Cerebellar cortex (tissue), 1 donor: ENCODE data around the gene SPECC1L.
"Not testable (repeated sequence)": the region's sequence is repeated elsewhere in the genome, so short reads cannot be mapped to it uniquely, and the experiment has no call there.

ENCODE experiments used
- DNase-seq: peaks from one replicate; pipeline ENCODE4 v3.0.0-alpha.2; 2015; ENCODE audit warnings: low spot score

Gene SPECC1L

DNA sequence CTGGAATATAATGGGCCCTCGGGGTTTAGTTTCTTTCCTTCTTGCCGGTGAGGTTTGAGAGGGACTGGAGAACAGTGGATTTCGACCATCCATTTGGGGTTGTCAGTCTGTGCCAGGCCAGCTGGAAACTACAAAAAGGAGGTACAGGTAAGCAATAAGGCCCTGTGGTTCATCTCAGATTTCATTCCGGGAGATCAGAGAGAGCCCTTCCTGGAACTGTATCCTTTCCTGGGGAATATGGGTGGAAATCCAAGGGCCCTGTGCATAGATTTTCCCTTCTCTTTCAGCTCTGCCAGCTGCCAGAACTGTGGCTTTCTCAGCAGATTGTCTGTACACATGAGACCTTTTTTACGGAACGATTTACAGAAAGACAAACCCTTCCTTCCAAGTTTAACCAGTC, 17.2 kb downstream of the SPECC1L start:
- not testable (repeated sequence) for DNase-seq

GRCh38 chr22:24289114-24289513, 18.5 kb downstream of the SPECC1L start:
- no peak for DNase-seq

DNA sequence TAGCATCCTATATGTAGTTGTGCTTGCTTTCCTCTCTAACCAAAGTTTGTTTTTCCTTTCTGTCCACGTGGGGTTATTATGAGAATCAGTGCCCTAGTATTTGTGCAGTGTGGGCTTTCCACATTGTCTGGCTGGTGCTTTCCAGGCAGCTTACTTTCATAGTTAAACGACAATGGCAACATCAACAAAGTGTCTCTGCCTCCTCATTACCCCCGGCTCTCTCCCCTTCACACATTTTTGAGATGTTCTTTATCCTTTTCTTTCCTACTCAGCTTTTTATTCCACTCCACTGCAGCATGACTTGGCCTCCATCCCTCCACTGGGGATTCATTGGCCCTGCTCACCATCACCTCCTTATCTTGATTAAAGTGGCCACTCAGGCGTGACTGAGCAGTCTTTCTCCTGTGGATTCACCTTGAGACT, 19.1 kb downstream of the SPECC1L start:
- DNase-seq, result peak; percentile 62

DNA sequence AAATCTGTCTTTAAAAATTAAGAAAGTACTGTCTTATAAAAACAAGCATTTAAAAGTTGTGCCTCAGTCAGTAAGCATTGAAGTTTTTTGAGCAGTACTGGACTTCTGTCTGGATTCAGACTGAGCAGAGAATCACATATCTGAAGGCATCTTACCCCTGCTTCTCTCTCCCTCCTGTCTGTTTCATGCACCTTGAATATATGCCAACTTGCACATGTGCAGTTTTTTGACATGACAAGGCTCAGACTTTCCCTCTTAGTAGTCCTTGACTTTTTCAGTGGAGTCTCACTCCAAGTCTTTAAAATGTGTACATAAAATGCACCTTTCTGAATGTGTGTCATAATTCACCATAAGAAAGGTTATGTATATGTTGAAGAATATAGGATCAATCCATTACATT, 19.8 kb downstream of the SPECC1L start:
- DNase-seq, result no peak

DNA sequence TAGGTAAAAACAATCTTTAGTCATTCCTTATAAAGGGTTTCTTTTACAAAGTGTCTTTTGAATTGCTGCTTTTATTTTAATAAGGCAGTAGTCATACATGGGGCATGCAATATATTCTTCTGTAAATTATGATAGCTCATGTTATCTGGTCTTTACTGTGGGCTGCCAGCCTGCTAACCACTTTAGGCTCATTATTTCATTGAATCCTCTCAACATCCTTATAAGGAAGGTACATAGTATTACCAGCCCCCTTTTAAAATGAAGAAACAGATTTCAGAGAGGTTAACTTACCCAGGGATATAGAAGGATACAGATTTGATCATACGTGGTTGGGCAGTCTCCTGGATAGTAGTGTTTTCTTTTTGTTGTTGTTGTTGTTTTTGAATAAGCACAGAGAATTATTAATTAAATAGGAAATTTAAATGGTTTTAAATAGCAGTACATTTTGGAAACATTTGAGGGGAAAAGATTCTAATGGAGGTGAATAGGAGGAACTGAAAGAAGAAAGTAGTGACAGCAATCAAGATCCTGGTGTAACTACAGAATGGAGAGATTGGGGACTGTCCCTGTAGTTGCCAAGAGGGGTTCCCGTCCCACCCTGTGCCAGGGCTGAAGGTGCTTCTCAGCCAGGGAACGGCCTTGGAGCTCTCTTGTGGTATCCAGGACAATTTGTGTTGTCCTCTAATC, 21.0 kb downstream of the SPECC1L start:
- no peak for DNase-seq

GRCh38 chr22:24292202-24292830, 21.7 kb downstream of the SPECC1L start:
- not testable (repeated sequence) for DNase-seq

GRCh38 chr22:24294913-24295312, 24.3 kb downstream of the SPECC1L start:
- DNase-seq, result not testable (repeated sequence)

GRCh38 chr22:24298497-24299155, 28.0 kb downstream of the SPECC1L start:
- not testable (repeated sequence) for DNase-seq

DNA sequence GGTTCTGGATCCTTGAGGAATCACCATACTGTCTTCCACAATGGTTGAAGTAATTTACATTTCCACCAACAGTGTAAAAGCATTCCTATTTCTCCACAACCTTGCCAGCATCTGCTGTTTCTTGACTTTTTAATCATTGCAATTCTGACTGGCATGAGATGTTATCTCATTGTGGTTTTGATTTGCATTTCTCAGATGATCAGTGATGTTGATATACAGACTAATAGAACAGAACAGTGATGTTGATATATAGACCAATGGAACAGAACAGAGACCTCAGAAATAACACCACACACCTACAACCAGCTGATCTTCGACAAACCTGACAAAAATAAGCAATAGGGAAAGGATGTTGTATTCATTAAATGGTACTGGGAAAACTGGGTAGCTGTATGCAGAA, 29.9 kb downstream of the SPECC1L start:
- not testable (repeated sequence) for DNase-seq

- DNase-seq, result no peak
These were observed 32.0 kb downstream of the SPECC1L start for GRCh38 chr22:24302591-24302990.

DNA sequence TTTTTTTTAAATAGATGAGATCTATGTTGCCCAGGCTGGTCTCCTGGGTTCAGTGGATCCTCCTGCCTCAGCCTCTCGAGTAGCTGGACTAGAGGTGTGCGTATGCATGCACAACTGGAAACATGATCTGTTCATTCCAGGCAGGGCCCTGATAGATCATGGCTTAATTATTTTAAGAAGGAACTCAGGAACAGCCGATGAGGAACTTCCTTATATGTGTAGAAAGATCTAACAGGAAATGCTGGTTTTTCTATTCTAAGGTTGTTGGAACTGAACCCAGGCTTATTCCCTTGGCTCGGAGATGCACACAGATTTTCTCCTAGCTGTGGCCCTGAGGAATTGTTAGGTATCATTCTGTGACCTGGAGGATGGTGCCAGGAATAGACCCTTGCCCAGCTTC, 32.4 kb downstream of the SPECC1L start:
- no peak for DNase-seq

- no peak for DNase-seq
These were observed 33.5 kb downstream of the SPECC1L start for GRCh38 chr22:24304062-24304675.

- DNase-seq, result no peak
These were observed 34.6 kb downstream of the SPECC1L start for GRCh38 chr22:24305260-24305692.

DNA sequence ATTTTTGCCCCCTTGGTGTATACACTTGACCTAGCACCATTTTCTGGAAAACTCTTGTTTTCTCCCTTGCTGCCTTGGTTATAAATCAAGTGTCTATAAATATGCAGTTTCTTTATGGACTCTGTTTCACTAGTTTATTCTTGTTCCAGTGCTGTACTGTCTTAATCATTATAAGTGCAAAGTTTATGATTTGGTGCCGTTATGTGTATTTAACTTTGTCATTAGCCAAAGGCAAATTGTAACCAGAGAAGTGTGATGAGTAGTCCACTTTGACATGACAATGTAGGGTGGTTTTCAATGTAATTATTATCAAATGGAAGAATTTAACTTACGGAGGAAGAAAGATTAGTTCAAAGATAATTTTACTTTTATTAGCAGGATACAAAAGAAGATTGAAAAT, 40.3 kb downstream of the SPECC1L start:
- DNase-seq, result no peak

- no peak for DNase-seq
These were observed 44.8 kb downstream of the SPECC1L start for GRCh38 chr22:24315367-24315966.

DNA sequence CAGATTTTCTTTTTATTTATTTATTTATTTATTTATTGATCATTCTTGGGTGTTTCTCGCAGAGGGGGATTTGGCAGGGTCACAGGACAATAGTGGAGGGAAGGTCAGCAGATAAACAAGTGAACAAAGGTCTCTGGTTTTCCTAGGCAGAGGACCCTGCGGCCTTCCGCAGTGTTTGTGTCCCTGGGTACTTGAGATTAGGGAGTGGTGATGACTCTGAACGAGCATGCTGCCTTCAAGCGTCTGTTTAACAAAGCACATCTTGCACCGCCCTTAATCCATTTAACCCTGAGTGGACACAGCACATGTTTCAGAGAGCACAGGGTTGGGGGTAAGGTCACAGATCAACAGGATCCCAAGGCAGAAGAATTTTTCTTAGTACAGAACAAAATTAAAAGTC, 45.6 kb downstream of the SPECC1L start:
- not testable (repeated sequence) for DNase-seq

DNA sequence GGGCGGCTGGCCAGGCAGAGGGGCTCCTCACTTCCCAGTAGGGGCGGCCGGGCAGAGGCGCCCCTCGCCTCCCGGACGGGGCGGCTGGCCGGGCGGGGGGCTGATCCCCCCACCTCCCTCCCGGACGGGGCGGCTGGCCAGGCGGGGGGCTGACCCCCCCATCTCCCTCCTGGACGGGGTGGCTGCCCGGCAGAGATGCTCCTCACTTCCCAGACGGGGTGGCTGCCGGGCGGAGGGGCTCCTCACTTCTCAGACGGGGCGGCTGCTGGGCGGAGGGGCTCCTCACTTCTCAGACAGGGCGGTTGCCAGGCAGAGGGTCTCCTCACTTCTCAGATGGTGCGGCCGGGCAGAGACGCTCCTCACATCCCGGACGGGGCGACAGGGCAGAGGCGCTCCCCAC, 46.9 kb downstream of the SPECC1L start:
- not testable (repeated sequence) for DNase-seq

- no peak for DNase-seq
These were observed 48.8 kb downstream of the SPECC1L start for GRCh38 chr22:24319451-24319850.

- DNase-seq, result peak; percentile 67
These were observed 51.4 kb downstream of the SPECC1L start for GRCh38 chr22:24321999-24322398.

DNA sequence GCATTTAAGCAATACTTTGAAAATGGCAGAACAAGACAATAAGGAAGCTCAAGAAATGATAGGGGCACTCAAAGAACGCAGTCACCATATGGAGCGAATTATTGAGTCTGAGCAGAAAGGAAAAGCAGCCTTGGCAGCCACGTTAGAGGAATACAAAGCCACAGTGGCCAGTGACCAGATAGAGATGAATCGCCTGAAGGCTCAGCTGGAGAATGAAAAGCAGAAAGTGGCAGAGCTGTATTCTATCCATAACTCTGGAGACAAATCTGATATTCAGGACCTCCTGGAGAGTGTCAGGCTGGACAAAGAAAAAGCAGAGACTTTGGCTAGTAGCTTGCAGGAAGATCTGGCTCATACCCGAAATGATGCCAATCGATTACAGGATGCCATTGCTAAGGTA, 51.9 kb downstream of the SPECC1L start:
- DNase-seq, result peak; percentile 25

- no peak for DNase-seq
These were observed 52.6 kb downstream of the SPECC1L start for GRCh38 chr22:24323233-24323632.

DNA sequence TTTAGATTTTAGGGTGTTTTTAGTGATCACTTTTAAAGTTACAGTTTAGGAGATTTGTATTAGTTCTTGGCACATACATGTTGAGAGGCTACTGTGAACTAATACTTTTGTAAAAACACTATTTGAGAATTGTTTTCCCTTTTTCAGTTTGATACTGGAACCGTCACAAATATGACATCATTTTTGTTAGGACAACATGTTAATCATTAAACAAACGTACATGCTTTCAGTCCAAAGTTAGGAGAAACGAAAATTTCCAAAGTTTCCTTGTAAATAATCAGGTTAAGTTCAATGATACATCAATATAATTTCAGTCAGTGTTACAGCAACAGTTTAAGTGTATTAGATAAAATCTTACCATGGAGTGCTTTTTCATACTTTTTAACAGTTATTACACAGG, 53.1 kb downstream of the SPECC1L start:
- DNase-seq, result no peak
